Measurements from ENCODE around the gene IGSF9B.

IGSF9B gene

GRCh38 chr11:133953999-133954398 is 2.8 kb downstream of the IGSF9B start:
- no peak for DNase-seq

DNA sequence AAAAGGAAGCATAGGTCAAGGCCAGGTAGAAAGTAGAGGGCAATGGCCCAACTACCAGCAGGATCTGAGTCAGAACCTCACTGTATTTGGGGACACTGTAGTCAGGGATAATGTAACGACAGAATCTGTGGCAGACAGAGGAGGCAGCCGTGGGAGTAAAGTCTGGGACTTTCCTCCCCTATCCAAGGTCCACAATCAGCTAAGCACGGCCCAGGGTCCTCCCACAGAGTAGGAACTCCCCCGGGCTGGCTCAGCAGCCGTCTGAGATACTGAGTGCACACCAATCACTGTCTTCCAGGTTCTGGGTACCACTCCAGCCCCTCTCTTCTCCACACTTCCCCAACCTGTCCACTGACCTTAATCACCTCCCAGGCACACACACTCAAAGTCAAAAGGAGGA is 3.2 kb downstream of the IGSF9B start:
- no peak for DNase-seq

DNA sequence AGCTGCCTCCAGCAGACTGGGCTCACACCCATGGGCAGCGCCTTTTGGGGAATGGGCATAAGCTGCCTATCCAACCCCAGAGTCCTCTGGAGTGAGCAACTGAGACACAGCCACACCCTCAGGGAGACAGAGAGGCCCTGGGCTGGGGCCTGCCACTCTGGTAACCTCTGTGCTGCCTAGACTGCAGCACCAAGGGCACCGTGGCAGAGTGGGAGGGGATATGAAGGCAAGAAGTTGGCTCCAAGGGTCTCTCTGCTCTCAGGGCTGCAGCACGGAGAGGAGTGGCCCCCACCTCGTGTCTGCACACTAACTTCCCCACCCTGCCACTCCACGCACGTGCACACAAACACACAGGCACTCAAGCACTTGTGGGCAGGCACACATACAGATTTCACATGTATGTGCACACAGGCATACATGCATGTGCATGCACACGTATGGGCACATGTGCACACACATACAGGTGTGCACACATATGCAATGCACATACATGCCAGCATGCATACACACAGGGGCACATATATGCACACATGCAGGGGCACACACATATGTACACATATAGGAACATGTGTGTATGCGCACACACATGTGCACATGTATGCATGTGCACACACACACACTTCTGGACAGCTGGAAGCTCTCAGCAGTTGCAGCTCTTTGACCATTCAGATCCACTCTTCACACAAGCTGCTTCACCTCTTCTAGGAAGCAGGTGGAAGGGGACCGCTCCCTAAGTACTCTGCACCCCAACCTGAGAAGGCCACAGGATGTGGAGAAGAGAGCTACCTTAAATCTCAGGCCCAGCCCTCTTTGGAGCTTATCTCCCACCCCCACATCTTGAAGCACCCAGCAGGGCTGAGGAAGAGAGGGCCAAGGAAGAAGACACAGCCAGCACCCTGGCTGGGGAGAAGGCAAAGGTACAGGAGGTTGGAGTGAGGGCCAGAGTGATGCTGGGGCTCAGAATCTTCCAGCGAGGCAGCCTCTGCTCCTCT is 4.3 kb downstream of the IGSF9B start:
- no peak for DNase-seq

- DNase-seq: peak; percentile 42
Observed at GRCh38 chr11:133951327-133952198, 5.2 kb downstream of the IGSF9B start.

DNA sequence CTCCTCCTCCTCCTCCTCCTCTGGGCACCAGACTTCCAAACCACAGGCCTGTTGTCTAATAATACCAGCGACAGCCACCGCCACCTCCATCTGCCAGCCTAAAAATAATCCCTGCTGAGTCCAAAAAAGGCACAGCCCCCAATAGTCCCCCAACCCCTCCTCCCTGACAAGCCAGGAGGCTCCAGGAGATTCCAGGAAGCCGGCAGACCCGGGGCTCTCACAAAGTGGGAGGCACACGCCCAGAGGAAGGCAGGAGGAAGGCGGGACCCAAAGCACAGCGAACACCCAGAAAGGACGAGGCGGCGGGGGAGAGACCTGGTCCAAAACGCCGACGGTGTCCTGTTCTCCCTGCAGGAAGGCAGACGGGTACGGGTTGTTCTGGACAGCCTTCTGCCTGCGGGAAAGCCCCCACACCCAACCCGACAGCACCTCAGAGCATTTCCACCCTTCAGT is 5.9 kb downstream of the IGSF9B start:
- DNase-seq: no peak

DNA sequence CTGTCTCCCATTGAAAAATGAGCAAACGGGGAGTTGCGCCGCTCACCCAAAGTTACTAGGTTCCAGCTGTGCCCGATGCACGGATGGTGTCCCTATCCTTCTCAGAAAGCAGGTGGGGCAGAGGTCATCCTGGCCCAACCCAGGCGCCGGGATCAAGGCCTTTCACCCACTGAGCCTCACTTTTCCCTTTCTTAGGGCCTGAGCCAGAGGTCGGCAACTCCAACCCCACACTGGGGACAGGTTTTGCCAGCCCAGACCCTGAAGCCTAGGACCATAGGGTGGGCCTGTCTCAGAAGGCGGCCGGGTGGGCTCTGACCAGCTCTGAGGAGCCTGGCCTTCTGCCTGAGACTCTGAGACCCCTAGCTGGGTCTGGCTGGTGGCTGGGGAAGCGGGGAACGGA is 6.3 kb downstream of the IGSF9B start:
- no peak for DNase-seq

DNA sequence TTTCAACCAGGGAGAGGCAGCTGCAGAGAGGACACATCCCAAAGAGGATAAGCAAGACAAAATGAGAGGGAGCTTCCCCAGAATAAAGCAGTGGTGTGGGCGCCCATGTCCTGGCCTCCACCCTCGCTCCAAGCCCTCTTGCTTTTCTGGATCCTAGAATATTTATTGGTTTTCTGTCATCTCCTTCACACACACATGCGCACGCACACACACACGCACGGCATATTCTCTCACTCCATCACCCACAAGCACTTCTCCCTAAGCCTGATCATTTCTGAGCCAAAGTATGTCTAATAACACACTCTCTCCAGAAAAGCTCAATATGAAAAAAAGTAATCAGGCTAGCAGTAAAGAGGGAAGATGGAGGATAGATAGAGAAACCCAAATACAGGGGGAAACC is 7.6 kb downstream of the IGSF9B start:
- no peak for DNase-seq

DNA sequence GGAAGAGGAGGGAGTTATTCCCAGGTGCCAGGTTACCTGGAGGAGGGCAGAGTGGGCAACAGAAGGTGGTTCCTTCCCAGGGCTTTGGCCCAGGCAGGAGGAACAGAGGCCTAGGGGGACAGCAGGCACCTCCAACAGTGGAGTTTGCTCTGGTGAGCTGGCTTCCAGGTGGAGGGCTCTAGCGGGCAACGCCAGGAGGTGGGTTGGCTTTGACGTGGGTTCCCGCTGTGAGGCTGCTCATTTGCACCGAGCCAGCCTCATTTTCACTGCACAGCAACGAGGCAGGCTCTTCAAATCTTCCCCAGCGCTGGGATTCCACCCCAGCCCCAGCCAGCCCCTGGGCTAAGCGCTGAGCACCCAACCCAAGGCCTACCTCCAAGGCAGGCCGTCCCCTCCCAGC is 8.1 kb downstream of the IGSF9B start:
- DNase-seq: no peak

DNA sequence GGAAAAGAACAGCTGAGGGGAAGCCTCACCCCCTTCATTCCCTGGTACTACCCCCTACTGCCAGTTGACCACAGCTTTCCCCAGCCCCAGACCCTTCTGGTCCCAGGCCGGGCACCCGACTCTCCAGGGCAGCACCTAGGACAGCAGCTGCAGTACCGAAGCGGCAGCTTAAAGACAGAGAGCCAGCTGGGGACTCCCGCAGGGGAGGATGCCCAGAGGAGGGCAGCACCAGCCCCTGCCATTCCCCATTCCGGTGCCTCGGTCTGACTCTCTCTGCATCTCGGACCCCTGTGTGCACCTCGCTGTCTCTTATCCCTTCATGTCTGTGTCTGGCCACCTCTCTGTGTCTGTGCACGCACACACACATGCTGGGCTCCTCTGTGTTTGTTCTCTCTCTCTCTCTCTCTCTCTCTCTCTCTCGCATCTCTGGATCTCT is 9.4 kb downstream of the IGSF9B start:
- DNase-seq: no peak

- peak; percentile 27 for DNase-seq
Observed at GRCh38 chr11:133946541-133947318, 10.0 kb downstream of the IGSF9B start.

DNA sequence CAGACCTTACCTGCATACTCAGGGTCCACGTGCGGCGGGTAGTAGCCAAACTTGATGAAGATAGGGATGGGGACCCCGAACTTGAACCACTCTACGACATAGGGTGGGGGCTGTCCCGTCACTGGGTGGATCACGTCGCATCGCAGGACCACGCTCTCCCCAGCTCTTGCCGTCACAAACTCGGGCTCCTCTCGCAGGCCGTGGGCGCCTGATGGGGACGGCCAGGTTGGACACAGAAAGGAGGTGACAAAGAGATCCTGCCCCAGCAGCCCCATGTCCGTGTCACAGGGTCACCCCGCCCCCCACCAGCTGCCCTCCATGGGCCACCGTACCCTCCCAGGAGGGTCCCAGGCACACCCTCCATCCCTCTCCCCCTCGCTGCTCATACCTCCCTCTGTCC is 10.7 kb downstream of the IGSF9B start:
- no peak for DNase-seq

DNA sequence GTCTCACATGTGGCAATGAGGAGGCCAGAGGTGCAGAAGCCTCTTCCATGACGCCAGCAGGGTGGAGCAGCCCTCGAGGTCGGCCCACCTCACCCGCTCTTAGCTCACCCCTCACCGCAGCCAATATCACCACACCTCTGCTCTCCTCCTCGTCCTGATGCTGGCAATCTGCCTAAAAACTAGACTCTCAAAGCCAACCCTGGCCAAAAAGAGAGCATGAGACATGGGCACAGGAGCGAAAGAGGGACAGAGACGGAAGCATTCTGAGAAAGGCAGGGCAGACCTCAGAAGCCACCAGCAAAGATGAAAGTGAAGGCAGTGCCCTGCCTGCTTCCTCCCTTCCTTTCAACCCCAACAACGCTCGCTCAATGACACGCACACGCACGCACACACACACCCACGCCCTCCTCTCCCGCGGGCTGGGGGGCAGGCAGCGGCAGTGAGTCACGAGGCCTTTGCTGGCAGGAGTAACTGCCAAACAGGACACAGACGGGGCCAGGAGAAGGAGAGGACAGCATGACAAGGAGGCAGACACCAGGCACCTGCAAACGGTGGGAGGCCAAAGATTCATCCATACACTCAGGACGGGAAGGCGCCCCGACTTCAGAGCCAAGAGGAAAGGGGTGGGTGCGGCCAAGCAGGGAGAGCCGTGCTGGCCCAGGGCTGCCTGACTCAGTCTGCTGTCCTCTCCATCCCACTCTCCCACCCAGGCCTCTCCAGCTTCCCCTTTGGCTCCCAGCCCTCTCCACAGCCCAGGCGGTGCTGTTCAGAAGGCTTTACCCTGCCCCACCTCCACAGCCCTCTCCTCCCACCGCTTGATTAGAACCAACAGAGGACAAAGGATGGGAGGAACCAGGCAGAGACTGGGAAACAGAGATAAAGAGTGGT is 11.4 kb downstream of the IGSF9B start:
- peak; percentile 33 for DNase-seq

- DNase-seq: no peak
Observed at GRCh38 chr11:133943950-133944698, 12.6 kb downstream of the IGSF9B start.

DNA sequence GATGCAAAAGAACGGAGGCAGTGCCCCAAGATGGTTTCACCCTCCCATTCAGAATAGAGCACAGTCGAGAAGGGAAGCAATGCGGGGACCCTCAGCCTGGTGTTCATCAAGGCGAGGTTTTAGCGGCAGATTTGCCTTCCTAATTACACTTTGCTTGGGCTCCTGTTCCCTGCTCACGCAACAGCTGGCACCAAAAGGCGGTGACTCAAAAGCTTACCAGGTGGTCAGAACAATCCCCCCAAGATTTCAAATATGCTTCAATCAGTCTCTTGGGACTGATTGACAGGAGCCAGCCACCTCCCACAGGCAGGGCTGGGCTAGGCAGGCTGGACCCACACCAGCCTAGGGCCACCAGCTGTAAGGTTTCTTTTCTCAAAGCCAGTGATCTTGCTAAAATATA is 14.2 kb downstream of the IGSF9B start:
- no peak for DNase-seq

- DNase-seq: no peak
Observed at GRCh38 chr11:133941546-133941945, 15.2 kb downstream of the IGSF9B start.

GRCh38 chr11:133940034-133940433 is 16.7 kb downstream of the IGSF9B start:
- DNase-seq: no peak

DNA sequence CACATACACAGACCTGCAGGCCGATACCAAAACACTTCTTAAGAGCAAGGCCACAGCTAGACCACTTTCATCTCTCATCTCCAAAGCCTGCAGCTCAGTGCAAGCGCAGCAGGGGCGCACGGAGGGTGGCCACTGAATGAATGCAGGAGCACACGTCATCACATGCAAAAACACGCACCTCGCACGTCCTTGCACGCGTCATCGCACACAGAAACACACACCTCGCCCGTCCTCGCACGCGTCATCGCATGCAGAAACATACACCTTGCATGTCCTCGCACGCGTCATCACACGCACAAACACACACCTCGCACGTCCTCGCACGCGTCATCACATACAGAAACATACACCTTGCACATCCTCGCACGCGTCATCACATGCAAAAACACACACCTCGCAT is 17.2 kb downstream of the IGSF9B start:
- no peak for DNase-seq

- DNase-seq: no peak
Observed at GRCh38 chr11:133938166-133938565, 18.6 kb downstream of the IGSF9B start.

GRCh38 chr11:133937468-133937867 is 19.3 kb downstream of the IGSF9B start:
- DNase-seq: no peak

DNA sequence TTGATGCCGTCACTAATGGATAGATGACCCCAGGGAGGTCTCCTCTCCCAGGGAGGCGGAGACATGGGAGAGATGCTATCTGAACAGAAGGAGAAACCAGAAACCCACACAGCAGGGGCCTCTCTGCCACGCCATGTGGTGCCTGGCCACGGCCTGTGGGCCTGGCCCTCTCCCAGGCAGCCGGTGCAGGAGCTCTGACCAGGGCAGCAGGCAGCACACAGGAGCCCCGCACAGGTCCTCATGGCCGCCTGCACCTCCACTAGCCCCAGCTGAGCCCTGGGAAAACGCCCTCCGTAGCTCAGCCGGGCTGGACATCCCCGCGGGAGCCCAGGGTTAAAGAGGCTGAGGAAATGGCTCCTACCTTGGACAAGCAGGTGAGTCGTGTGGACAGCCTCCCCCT is 19.8 kb downstream of the IGSF9B start:
- DNase-seq: no peak

DNA sequence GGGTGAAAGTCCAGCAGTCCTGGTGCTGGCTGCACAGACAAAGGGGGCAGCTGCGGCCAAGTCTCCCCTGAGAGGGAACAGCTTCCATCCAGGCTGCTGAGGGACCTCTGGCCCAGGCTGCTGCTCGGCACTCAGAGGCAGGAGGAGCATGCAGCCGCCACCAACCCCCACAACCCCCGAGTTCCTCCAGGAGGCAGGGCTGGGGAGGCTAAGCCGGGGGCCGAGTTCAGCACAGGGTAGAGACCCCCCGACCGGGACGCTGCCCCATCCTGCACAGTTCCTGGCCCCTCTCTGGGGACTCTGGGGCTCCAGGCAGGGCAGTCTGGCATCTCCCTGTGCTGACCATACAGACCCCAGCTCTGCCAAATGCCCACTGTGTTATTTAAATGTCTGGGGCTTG is 20.2 kb downstream of the IGSF9B start:
- no peak for DNase-seq
